ENCODE results near the gene DYSF.
A peak's percentile ranks its signal among the peaks of the same experiment; 100 is the strongest.

Gene DYSF

DNA sequence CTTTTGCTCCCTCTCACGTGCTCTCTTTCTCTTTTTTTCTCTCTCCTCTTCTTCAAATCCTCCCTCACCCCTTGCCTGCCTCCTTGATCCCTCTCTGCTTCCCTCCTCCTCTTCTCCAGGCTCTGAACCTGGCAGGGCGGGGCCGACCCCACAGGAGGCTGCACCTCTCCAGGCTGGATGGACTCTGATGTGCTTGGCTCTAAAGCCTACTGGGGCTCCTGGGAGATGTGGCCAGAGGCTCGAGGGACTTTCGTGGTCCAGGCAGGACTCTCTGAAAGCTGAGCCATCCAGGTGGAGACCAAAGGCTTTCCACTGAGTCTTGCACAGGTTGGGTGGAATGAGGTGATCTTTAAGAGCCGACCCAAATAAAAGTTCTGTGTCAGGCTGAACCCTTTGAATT lies 25.4 kb downstream of the DYSF start:
- H3K4me3 ChIP-seq (ENCODE audit: control insufficient read depth, low read depth, low read length), result no peak overlapping the region
- DNase-seq (ENCODE audit: low read depth), result no peak
- TF ChIP-seq, protein P1, sequence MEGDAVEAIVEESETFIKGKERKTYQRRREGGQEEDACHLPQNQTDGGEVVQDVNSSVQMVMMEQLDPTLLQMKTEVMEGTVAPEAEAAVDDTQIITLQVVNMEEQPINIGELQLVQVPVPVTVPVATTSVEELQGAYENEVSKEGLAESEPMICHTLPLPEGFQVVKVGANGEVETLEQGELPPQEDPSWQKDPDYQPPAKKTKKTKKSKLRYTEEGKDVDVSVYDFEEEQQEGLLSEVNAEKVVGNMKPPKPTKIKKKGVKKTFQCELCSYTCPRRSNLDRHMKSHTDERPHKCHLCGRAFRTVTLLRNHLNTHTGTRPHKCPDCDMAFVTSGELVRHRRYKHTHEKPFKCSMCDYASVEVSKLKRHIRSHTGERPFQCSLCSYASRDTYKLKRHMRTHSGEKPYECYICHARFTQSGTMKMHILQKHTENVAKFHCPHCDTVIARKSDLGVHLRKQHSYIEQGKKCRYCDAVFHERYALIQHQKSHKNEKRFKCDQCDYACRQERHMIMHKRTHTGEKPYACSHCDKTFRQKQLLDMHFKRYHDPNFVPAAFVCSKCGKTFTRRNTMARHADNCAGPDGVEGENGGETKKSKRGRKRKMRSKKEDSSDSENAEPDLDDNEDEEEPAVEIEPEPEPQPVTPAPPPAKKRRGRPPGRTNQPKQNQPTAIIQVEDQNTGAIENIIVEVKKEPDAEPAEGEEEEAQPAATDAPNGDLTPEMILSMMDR (IDR thresholded peaks at IDR 0.05; ENCODE audit: control insufficient read depth, insufficient read depth, low read depth, low read length, missing control alignments), result no peak

DNA sequence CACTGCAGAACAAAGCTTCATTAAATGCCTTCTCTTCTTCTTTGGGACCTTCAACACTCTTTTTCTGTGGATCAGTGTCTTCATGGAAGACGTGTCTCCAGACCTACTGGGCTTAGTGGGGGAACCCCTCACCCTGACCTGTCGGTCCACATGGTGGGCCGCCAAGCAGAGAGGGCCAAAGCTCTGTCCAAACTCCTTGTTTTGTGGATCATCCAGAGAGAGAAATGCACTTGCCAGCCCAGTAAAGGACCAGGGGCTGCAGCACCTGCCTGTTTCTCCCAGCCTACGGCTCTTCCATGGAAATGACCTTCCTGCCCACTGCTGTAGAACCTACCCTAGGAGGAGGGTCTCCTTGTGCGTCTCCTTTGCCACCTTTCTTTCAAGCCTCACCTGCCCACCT lies 25.9 kb downstream of the DYSF start:
- no peak for DNase-seq (ENCODE audit: low read depth)
- TF ChIP-seq, protein P1 (IDR thresholded peaks at IDR 0.05; ENCODE audit: control insufficient read depth, insufficient read depth, low read depth, low read length, missing control alignments), result no peak
- H3K4me3 ChIP-seq (ENCODE audit: control insufficient read depth, low read depth, low read length), result no peak overlapping the region

DNA sequence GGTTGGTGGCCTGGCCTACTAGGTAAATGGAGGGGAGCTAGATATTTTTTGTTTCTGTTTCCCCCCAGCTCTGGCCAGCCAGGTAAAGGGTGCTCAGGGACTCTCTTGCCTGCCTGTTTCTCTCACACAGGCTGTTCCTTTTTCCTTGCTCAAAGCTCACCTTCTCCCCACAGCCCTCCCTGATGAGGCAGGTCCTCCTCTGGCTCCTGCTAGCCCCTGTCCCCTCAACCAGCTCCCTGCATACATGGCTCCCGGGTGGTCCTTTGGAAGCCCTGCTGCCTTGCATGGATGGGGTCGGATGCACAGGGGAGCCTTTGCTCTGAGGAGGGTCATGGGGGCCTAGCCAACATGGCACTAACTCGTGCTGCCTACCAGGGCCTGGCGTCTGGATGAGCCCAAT lies 27.8 kb downstream of the DYSF start:
- TF ChIP-seq, protein P1 (IDR thresholded peaks at IDR 0.05; ENCODE audit: control insufficient read depth, insufficient read depth, low read depth, low read length, missing control alignments), result no peak
- DNase-seq (ENCODE audit: low read depth), result no peak
- H3K4me3 ChIP-seq (ENCODE audit: control insufficient read depth, low read depth, low read length), result no peak overlapping the region

DNA sequence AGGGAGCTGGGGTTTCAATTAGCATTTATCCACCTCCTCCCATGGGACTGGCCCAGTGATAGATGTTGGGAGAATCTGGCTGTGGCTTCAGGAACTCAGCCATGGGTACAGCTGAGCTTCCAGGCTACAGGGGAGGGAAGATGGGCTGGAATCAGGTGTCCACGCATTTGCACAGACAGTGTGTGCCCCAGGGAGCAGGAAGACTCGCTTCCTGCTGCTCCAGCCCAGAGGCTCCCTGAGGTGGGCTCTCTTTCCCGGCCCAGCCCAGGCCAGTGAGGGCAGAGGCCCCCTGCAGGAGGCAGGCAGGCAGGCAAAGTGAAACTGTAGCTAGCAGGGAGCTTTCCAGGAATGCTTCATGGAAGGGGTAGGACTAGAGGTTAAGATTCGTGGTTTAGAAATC lies 28.7 kb downstream of the DYSF start:
- H3K4me3 ChIP-seq (ENCODE audit: control insufficient read depth, low read depth, low read length), result no peak overlapping the region
- no peak for DNase-seq (ENCODE audit: low read depth)
- TF ChIP-seq, protein P1 (IDR thresholded peaks at IDR 0.05; ENCODE audit: control insufficient read depth, insufficient read depth, low read depth, low read length, missing control alignments), result peak; percentile 20

DNA sequence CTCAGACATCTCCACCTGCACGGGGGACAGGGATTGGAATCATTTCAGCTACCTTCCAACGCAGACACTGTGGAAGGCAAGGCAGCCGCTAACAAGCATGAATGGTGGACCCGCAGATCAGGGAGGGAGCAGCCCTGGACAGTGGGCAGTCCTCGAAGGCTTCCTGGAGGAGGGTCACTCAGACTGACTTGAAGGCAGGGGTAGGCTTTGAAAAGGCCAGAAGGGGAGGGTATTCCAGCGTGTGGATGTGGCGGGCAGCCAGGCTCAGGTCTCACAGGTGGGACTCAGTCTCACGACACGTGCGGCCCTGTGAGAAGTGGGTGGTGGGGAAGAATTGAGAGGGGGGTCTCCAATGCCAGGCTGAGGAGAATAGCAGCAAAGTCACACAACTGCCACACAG lies 29.9 kb downstream of the DYSF start:
- H3K4me3 ChIP-seq (ENCODE audit: control insufficient read depth, low read depth, low read length), result no peak overlapping the region
- no peak for DNase-seq (ENCODE audit: low read depth)
- TF ChIP-seq, protein P1 (IDR thresholded peaks at IDR 0.05; ENCODE audit: control insufficient read depth, insufficient read depth, low read depth, low read length, missing control alignments), result no peak

DNA sequence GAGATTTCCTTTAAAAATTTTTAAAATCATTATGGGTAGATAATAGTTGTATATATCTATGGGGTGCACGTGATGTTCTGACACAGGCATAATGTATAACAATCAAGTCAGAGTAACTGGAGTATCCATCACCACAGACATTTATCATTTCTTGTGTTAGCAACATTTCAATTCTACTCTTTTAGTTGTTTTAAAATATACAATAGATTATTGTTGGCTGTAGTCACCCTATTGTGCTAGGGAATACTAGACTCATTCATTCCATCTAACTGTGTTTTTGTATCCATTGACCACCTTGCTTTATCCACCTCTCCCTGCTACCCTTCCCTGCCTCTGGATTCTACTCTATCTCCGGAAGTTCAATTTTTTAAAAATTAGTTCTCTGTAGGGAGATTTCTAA lies 31.0 kb downstream of the DYSF start:
- H3K4me3 ChIP-seq (ENCODE audit: control insufficient read depth, low read depth, low read length), result no peak overlapping the region
- TF ChIP-seq, protein P1 (IDR thresholded peaks at IDR 0.05; ENCODE audit: control insufficient read depth, insufficient read depth, low read depth, low read length, missing control alignments), result no peak
- DNase-seq (ENCODE audit: low read depth), result no peak

All from AG09309 (cell line).